GM21528 (cell line): ENCODE data around the gene DPAGT1.
"Not testable (repeated sequence)": the region's sequence is repeated elsewhere in the genome, so short reads cannot be mapped to it uniquely, and the experiment has no call there.

Experiments
- ATAC-seq: cut with Tn5 transposase; IDR thresholded peaks from one replicate; pipeline ENCODE4 v1.9.1; 2021; ENCODE audit warnings: mild to moderate bottlenecking, moderate library complexity; ENCODE audit not compliant: unreplicated experiment, low FRiP score

DPAGT1 gene

GRCh38 chr11:119065369-119065768 lies 36.3 kb downstream of the DPAGT1 start:
- no peak for ATAC-seq

- no peak for ATAC-seq
Observed at GRCh38 chr11:119062779-119063178, 38.9 kb downstream of the DPAGT1 start.

- no peak for ATAC-seq
Observed at GRCh38 chr11:119061256-119061655, 40.4 kb downstream of the DPAGT1 start.

- not testable (repeated sequence) for ATAC-seq
Observed at GRCh38 chr11:119059128-119059527, 42.5 kb downstream of the DPAGT1 start.

GRCh38 chr11:119057000-119057769 lies 44.5 kb downstream of the DPAGT1 start, which contains the start of gene HYOU1:
Gene HYOU1, minus strand, starts transcription at chr11:119057205. Its CDS starts 1,045 bp downstream, at chr11:119056160.
- peak; percentile 90 for ATAC-seq

GRCh38 chr11:119056421-119056999 lies 45.1 kb downstream of the DPAGT1 start:
- ATAC-seq: peak; percentile 25

- no peak for ATAC-seq
Observed at GRCh38 chr11:119055901-119056300, 45.8 kb downstream of the DPAGT1 start.

GRCh38 chr11:119054418-119054817 lies 47.2 kb downstream of the DPAGT1 start:
- no peak for ATAC-seq

- ATAC-seq: no peak
Observed at GRCh38 chr11:119052163-119052814, 49.4 kb downstream of the DPAGT1 start.

- no peak for ATAC-seq
Observed at GRCh38 chr11:119051440-119052162, 50.1 kb downstream of the DPAGT1 start.

GRCh38 chr11:119049081-119049480 lies 52.6 kb downstream of the DPAGT1 start:
- ATAC-seq: no peak

GRCh38 chr11:119048644-119049043 lies 53.0 kb downstream of the DPAGT1 start:
- no peak for ATAC-seq

- ATAC-seq: no peak
Observed at GRCh38 chr11:119047205-119047604, 54.4 kb downstream of the DPAGT1 start.
